ENCODE measurements around the gene NHERF2. TPM values are rescaled to one million over a fixed set of nuclear protein-coding genes. Genes with fewer than 3 reads are reported as not detected.

Gene NHERF2
- total and polyA plus RNA-seq, 9 of the 15 experiments (the other 6 are each of a cell fraction or from before 2014, with no cell fraction given): 0.15 to 42.0 (median 12.5) TPM

DNA sequence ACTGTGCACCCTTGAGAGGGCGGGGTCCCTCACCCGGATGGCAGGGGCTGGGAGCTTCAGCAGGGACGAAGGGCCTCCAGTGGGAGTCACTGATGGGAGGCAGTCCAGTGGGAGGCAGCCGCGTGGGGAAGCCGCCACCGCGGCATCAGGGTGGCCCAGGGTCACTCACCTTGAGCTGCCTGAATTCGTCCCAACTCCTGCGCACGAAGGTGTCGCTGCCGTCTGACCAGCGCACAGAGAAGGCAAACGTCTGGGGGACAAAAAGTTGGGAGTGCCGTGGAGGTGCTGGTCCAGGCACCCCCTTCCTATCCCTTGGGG lies 46.0 kb upstream of the NHERF2 start:
- ATAC-seq (no peak), FAIRE-seq (no peak), DNase-seq (ENCODE audit: extremely low read depth in 1 of 4, low spot score in 3 of 4) (no peak)
- no peak overlapping the region for H3K27ac ChIP-seq (ENCODE audit: extremely low read depth, low read depth, low read length)
- H4K20me1 ChIP-seq (replicated peaks; ENCODE audit: control insufficient read depth, insufficient read depth, low read length): no peaks in the 10 kb centered on the region
- peaks cover 13% of the 10 kb centered on the region for H3K79me2 ChIP-seq (ENCODE audit: control insufficient read depth, insufficient read depth, low read length)
- no peak overlapping the region for H3K4me3 ChIP-seq
- H2AFZ ChIP-seq (ENCODE audit: low read depth, low read length): no peak overlapping the region
- H3K4me2 ChIP-seq (ENCODE audit: insufficient read depth, low read length): no peak overlapping the region
- peaks cover 44% of the 10 kb centered on the region; the same call in 2 of the 3 replicates for H3K36me3 ChIP-seq (ENCODE audit: control insufficient read depth, insufficient read depth, low read length)
- H3K4me1 ChIP-seq (replicated peaks in 1 of 2; ENCODE audit: control insufficient read depth in 2 of 2, insufficient read depth in 2 of 2, low read length in 2 of 2): peaks cover 6 to 84% of the 10 kb centered on the region in 2 experiments; a peak in 4 of 5 replicates
- peak overlapping the region in 1 of 2 experiments; percentile 70; a peak in 2 of 4 replicates for H3K9ac ChIP-seq (ENCODE audit: insufficient read depth in 1 of 2, low read depth in 2 of 2, low read length in 2 of 2)
- no peaks in the 10 kb centered on the region for H3K9me3 ChIP-seq (replicated peaks; ENCODE audit: control insufficient read depth, insufficient read depth, low read depth, low read length)
- intact Hi-C loops (cut with micrococcal nuclease) (no loop called here), in situ Hi-C loops (cut with MboI) (no loop called here)
- 43% methylated on average over 16 of the region's 16 CpGs for WGBS (ENCODE audit: insufficient coverage, low coverage, missing lambda C conversion rate)
- BruUV-seq (replicated peaks): no TSS peak
- CTCF ChIA-PET (ENCODE audit: low intra/inter-chr PET ratio): no interaction called here
- TF ChIP-seq ERF (CRISPR knock-in tag; IDR thresholded peaks at IDR 0.05) (no peak), POLR2G (IDR thresholded peaks at IDR 0.05; ENCODE audit: low read depth, low read length) (peak; percentile 62), ZNF347 (CRISPR knock-in tag; IDR thresholded peaks at IDR 0.05; ENCODE audit: low read depth) (no peak), RBM25 (IDR thresholded peaks at IDR 0.05; ENCODE audit: low read depth, low read length, severe bottlenecking) (no peak), RCOR1 (IDR thresholded peaks at IDR 0.05; ENCODE audit: borderline replicate concordance in 1 of 2, low read depth in 2 of 2, low read length in 2 of 2) (no peak), POLR2A (conservative IDR thresholded peaks at IDR 0.05) (peak; percentile 32; the same call in 1 of the 2 replicates)
- TF ChIP-seq, protein P1, sequence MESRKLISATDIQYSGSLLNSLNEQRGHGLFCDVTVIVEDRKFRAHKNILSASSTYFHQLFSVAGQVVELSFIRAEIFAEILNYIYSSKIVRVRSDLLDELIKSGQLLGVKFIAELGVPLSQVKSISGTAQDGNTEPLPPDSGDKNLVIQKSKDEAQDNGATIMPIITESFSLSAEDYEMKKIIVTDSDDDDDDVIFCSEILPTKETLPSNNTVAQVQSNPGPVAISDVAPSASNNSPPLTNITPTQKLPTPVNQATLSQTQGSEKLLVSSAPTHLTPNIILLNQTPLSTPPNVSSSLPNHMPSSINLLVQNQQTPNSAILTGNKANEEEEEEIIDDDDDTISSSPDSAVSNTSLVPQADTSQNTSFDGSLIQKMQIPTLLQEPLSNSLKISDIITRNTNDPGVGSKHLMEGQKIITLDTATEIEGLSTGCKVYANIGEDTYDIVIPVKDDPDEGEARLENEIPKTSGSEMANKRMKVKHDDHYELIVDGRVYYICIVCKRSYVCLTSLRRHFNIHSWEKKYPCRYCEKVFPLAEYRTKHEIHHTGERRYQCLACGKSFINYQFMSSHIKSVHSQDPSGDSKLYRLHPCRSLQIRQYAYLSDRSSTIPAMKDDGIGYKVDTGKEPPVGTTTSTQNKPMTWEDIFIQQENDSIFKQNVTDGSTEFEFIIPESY (CRISPR knock-in tag; IDR thresholded peaks at IDR 0.05): peak; percentile 90; the same call in 1 of the 2 replicates
- POLR2A ChIA-PET: interaction anchor here (0.9 to 10.2 kb wide), 3 partner anchors 9 to 17 kb away, joined by 3 to 103 read pairs (median 16); partner anchors contain the start of genes RNF151, RPS2 and TBL3
- H3K27me3 ChIP-seq (ENCODE audit: control insufficient read depth in 2 of 2, insufficient read depth in 2 of 2, low read length in 2 of 2): no peaks in the 10 kb centered on the region
- no peaks in the 10 kb centered on the region for H3K9me1 ChIP-seq (ENCODE audit: control insufficient read depth, insufficient read depth, low read length)

All from K562 (cell line).